H9 (cell line): ENCODE results near the gene PCDH10. TPM values are rescaled to one million over a fixed set of nuclear protein-coding genes. Genes with fewer than 3 reads are reported as not detected.

Experiments
- DNase-seq: peaks from one replicate; pipeline ENCODE4 v3.0.0-alpha.2; 2017
- H2AFZ ChIP-seq: one replicate; pipeline ENCODE4 v1.6.1; 2013; ENCODE audit warnings: mild to moderate bottlenecking, low read length, control low read depth, moderate library complexity
- H2AK5ac ChIP-seq: 2 replicates; pipeline ENCODE4 v1.6.1; 2013; ENCODE audit warnings: low read length, control low read depth, mixed read lengths; ENCODE audit not compliant: insufficient read length
- H2BK120ac ChIP-seq: one replicate; pipeline ENCODE4 v1.6.1; 2013; ENCODE audit warnings: low read depth, mild to moderate bottlenecking, low read length, control low read depth, inconsistent platforms; ENCODE audit not compliant: poor library complexity, severe bottlenecking
- H2BK12ac ChIP-seq: 2 replicates; pipeline ENCODE4 v1.6.1; 2013; ENCODE audit warnings: low read length, control low read depth, mixed read lengths, low read depth; ENCODE audit not compliant: insufficient read length
- H2BK15ac ChIP-seq: 2 replicates; pipeline ENCODE4 v1.6.1; 2013; ENCODE audit warnings: low read depth, low read length, control low read depth
- H2BK20ac ChIP-seq: one replicate; pipeline ENCODE4 v1.6.1; 2013; ENCODE audit warnings: low read depth, mild to moderate bottlenecking, low read length, control low read depth, inconsistent platforms; ENCODE audit not compliant: poor library complexity, severe bottlenecking
- H2BK5ac ChIP-seq: 2 replicates; pipeline ENCODE4 v1.6.1; 2013; ENCODE audit warnings: low read length, control low read depth, mixed read lengths; ENCODE audit not compliant: insufficient read length
- H3K14ac ChIP-seq: 2 replicates; pipeline ENCODE4 v1.6.1; 2013; ENCODE audit warnings: low read length, control low read depth; ENCODE audit not compliant: insufficient read depth
- H3K18ac ChIP-seq: 2 replicates; pipeline ENCODE4 v1.6.1; 2013; ENCODE audit warnings: low read depth, mild to moderate bottlenecking, mixed read lengths, low read length, control low read depth; ENCODE audit not compliant: insufficient read length
- H3K23ac ChIP-seq: 2 replicates; pipeline ENCODE4 v1.6.1; 2013; ENCODE audit warnings: low read length, control low read depth, mixed read lengths, low read depth; ENCODE audit not compliant: insufficient read length
- H3K23me2 ChIP-seq: 2 replicates; pipeline ENCODE4 v1.6.1; 2013; ENCODE audit warnings: low read depth, mild to moderate bottlenecking, mixed read lengths, low read length, control low read depth; ENCODE audit not compliant: insufficient read length, poor library complexity, severe bottlenecking
- H3K27ac ChIP-seq: 2 replicates; pipeline ENCODE4 v1.5.1; 2013; ENCODE audit warnings: low read length, control low read depth, mixed read lengths, low read depth; ENCODE audit not compliant: insufficient read length
- H3K27me3 ChIP-seq: 2 replicates; pipeline ENCODE4 v1.6.1; 2013; ENCODE audit warnings: low read length, control low read depth, inconsistent platforms; ENCODE audit not compliant: insufficient read depth
- H3K4ac ChIP-seq: 2 replicates; pipeline ENCODE4 v1.6.1; 2013; ENCODE audit warnings: low read depth, mild to moderate bottlenecking, control low read depth, inconsistent platforms, low read length, moderate library complexity
- H3K4me1 ChIP-seq: 2 replicates; pipeline ENCODE4 v1.6.1; 2013; ENCODE audit warnings: low read length, control low read depth, inconsistent platforms; ENCODE audit not compliant: insufficient read depth
- H3K4me2 ChIP-seq: 2 replicates; pipeline ENCODE4 v1.6.1; 2013; ENCODE audit warnings: low read length, control low read depth, mixed read lengths; ENCODE audit not compliant: insufficient read length, insufficient read depth
- H3K56ac ChIP-seq: 2 replicates; pipeline ENCODE4 v1.6.1; 2013; ENCODE audit warnings: low read depth, mild to moderate bottlenecking, mixed read lengths, low read length, control low read depth; ENCODE audit not compliant: insufficient read length
- H3K79me1 ChIP-seq: 2 replicates; pipeline ENCODE4 v1.6.1; 2013; ENCODE audit warnings: low read depth, mild to moderate bottlenecking, moderate library complexity, low read length, control low read depth, inconsistent platforms; ENCODE audit not compliant: insufficient read depth, poor library complexity, severe bottlenecking
- H3K79me2 ChIP-seq: 2 replicates; pipeline ENCODE4 v1.6.1; 2013; ENCODE audit warnings: low read length, control low read depth, inconsistent platforms; ENCODE audit not compliant: insufficient read depth
- H3K9ac ChIP-seq: 2 replicates; pipeline ENCODE4 v1.6.1; 2013; ENCODE audit warnings: low read length, control low read depth, mixed read lengths; ENCODE audit not compliant: insufficient read length; ENCODE audit errors: extremely low read depth
- H3K9me3 ChIP-seq: one replicate; pipeline ENCODE4 v1.6.1; 2013; ENCODE audit warnings: low read depth, low read length, inconsistent platforms; ENCODE audit not compliant: control insufficient read depth
- H3T11ph ChIP-seq: one replicate; pipeline ENCODE4 v1.6.1; 2013; ENCODE audit warnings: mild to moderate bottlenecking, low read length, control low read depth, inconsistent platforms
- H4K20me1 ChIP-seq: one replicate; pipeline ENCODE4 v1.6.1; 2013; ENCODE audit not compliant: control insufficient read depth, insufficient read length, insufficient read depth
- H4K5ac ChIP-seq: 2 replicates; pipeline ENCODE4 v1.6.1; 2013; ENCODE audit warnings: low read depth, mild to moderate bottlenecking, mixed read lengths, low read length, control low read depth; ENCODE audit not compliant: insufficient read length
- H4K8ac ChIP-seq: replicated peaks from 2 replicates; pipeline ENCODE4 v1.6.1; 2013; ENCODE audit warnings: low read length, control low read depth, mixed read lengths, low read depth; ENCODE audit not compliant: insufficient read length
- H4K91ac ChIP-seq: 2 replicates; pipeline ENCODE4 v1.6.1; 2013; ENCODE audit warnings: low read depth, mild to moderate bottlenecking, moderate library complexity, mixed read lengths, low read length, control low read depth; ENCODE audit not compliant: insufficient read length
- H3K27ac Mint-ChIP-seq, 3 experiments: 2 replicates in 2 of 3; 3 replicates in 1 of 3; pipeline ENCODE4 v1.8.0; 2020 to 2021; ENCODE audit warnings: mixed read lengths in 3 of 3, mild to moderate bottlenecking in 1 of 3, moderate library complexity in 1 of 3
- H3K27me3 Mint-ChIP-seq: 2 replicates; pipeline ENCODE4 v1.8.0; 2021; ENCODE audit warnings: low read depth, mild to moderate bottlenecking, moderate library complexity, mixed read lengths
- H3K36me3 Mint-ChIP-seq, 3 experiments: 2 replicates in 2 of 3; 3 replicates in 1 of 3; pipeline ENCODE4 v1.8.0; 2020 to 2021; ENCODE audit warnings: low read depth in 3 of 3, mixed read lengths in 3 of 3; ENCODE audit not compliant: insufficient read depth in 1 of 3
- H3K4me1 Mint-ChIP-seq, 2 experiments: 2 replicates each; pipeline ENCODE4 v1.8.0; 2020; ENCODE audit warnings: mixed read lengths in 2 of 2
- H3K4me3 Mint-ChIP-seq, 2 experiments: 2 replicates in 1 of 2; 3 replicates in 1 of 2; pipeline ENCODE4 v1.8.0; 2020 to 2021; ENCODE audit warnings: mild to moderate bottlenecking in 2 of 2, mixed read lengths in 2 of 2, moderate library complexity in 1 of 2
- H3K9me3 Mint-ChIP-seq, 2 experiments: 2 replicates in 1 of 2; 3 replicates in 1 of 2; pipeline ENCODE4 v1.8.0; 2020; ENCODE audit warnings: mild to moderate bottlenecking in 2 of 2, mixed read lengths in 2 of 2, moderate library complexity in 1 of 2
- WGBS: extraction: QIAGEN DNeasy Blood & Tissue Kit; methylation state at CpG from one replicate; pipeline ENCODE4 v1.1.7; 2013; ENCODE audit warnings: missing lambda C conversion rate, low lambda C conversion rate, mixed read lengths; ENCODE audit not compliant: insufficient read length; ENCODE audit errors: extremely low coverage; 5-methylcytosine and 5-hydroxymethylcytosine counted together
- total RNA-seq: library from RNA; stranded (reverse); gene quantifications from 2 replicates; pipeline ENCODE4 v1.2.1, GENCODE V29; 2021
- TF ChIP-seq, protein P1 (sequence below): fragments of 200-600 bp; sonication (generic); conservative IDR thresholded peaks from 3 replicates; pipeline ENCODE4 v1.8.0; 2021; ENCODE audit warnings: antibody characterized with exemption, mild to moderate bottlenecking

Gene PCDH10
- total RNA-seq, 1 experiment from 2014 or later = 8.1 TPM

DNA sequence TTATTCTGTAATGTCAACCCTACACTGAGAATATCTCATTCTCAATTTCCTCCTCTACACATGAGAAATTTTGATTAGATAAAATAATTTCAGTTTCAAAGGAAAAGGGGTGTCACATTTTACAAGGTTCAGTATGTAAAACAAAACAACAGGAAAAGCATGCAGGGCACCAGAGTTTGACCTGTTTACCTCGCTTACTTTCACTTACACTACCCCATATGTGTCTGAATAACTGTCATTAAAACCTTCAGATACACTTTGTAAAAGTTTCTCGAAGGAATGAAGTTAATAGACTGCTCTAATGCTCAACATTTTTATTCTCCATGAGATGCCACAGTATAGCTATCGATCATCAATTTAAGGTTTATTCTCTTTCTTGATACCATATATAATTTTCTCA lies 12.3 kb upstream of the PCDH10 start:
- H3K18ac ChIP-seq = no peak overlapping the region
- H3K4me2 ChIP-seq = no peak overlapping the region
- no peak overlapping the region for H3K56ac ChIP-seq
- H3K9me3 ChIP-seq = no peaks in the 10 kb centered on the region
- H3K27ac ChIP-seq = no peak overlapping the region
- no peak overlapping the region for H2BK20ac ChIP-seq
- no CpG with 5 or more reads among the region's 3 CpGs for WGBS
- H3K4me3 Mint-ChIP-seq = no peak overlapping the region
- H3K4ac ChIP-seq = no peak overlapping the region
- no peaks in the 10 kb centered on the region for H3K23me2 ChIP-seq
- no peak overlapping the region for H2AFZ ChIP-seq
- 0 out of 7 replicates have a peak, but pooled peaks cover 0 to 1% (median 0%) of the 10 kb centered on the region in 3 experiments for H3K36me3 Mint-ChIP-seq
- no peak overlapping the region for H3T11ph ChIP-seq
- no peak for DNase-seq
- H3K9ac ChIP-seq = no peak overlapping the region
- H4K20me1 ChIP-seq = no peaks in the 10 kb centered on the region
- H3K79me2 ChIP-seq = no peaks in the 10 kb centered on the region
- no peak overlapping the region for H4K91ac ChIP-seq
- no peak overlapping the region for H3K14ac ChIP-seq
- no peaks in the 10 kb centered on the region for H3K27me3 ChIP-seq
- no peaks in the 10 kb centered on the region for H3K4me1 ChIP-seq
- no peak overlapping the region for H4K8ac ChIP-seq
- H3K27me3 Mint-ChIP-seq = no peaks in the 10 kb centered on the region
- no peak overlapping the region for H3K27ac Mint-ChIP-seq
- H2BK12ac ChIP-seq = no peak overlapping the region
- peaks cover 7 to 10% of the 10 kb centered on the region in 2 experiments for H3K4me1 Mint-ChIP-seq
- H3K9me3 Mint-ChIP-seq = no peaks in the 10 kb centered on the region
- no peak overlapping the region for H3K23ac ChIP-seq
- H2BK5ac ChIP-seq = no peak overlapping the region
- H2BK15ac ChIP-seq = no peak overlapping the region
- H3K79me1 ChIP-seq = no peaks in the 10 kb centered on the region
- no peak overlapping the region for H2BK120ac ChIP-seq
- no peak overlapping the region for H2AK5ac ChIP-seq
- no peak overlapping the region for H4K5ac ChIP-seq
- TF ChIP-seq, protein P1, sequence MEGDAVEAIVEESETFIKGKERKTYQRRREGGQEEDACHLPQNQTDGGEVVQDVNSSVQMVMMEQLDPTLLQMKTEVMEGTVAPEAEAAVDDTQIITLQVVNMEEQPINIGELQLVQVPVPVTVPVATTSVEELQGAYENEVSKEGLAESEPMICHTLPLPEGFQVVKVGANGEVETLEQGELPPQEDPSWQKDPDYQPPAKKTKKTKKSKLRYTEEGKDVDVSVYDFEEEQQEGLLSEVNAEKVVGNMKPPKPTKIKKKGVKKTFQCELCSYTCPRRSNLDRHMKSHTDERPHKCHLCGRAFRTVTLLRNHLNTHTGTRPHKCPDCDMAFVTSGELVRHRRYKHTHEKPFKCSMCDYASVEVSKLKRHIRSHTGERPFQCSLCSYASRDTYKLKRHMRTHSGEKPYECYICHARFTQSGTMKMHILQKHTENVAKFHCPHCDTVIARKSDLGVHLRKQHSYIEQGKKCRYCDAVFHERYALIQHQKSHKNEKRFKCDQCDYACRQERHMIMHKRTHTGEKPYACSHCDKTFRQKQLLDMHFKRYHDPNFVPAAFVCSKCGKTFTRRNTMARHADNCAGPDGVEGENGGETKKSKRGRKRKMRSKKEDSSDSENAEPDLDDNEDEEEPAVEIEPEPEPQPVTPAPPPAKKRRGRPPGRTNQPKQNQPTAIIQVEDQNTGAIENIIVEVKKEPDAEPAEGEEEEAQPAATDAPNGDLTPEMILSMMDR = no peak
